ENCODE measurements around the gene SLC16A2. TPM values are rescaled to one million over a fixed set of nuclear protein-coding genes. Genes with fewer than 3 reads are reported as not detected.

SLC16A2 gene
- total RNA-seq, 1 experiment from 2014 or later = 55.2 TPM

- TF ChIP-seq ZNF512 (CRISPR knock-in tag; IDR thresholded peaks at IDR 0.05; ENCODE audit: borderline replicate concordance) (no peak), ATF1 (CRISPR knock-in tag; IDR thresholded peaks at IDR 0.05) (no peak), CDX4 (CRISPR knock-in tag; IDR thresholded peaks at IDR 0.05; ENCODE audit: borderline replicate concordance) (no peak), USF1 (CRISPR knock-in tag; IDR thresholded peaks at IDR 0.05) (no peak)
These were observed 77.6 kb downstream of the SLC16A2 start (continued) for GRCh38 chrX:74498924-74499323.

GRCh38 chrX:74500067-74500466, 78.8 kb downstream of the SLC16A2 start:
- no peaks in the 10 kb centered on the region for H3K27me3 Mint-ChIP-seq (ENCODE audit: low read depth)
- ATAC-seq (no peak), DNase-seq (ENCODE audit: low spot score) (no peak)
- no peaks in the 10 kb centered on the region; the same call in 1 of the 2 replicates for H3K4me1 Mint-ChIP-seq
- CTCF ChIA-PET = interaction anchor here (0.9 kb wide), 1 partner anchor 80 kb away, joined by 3 read pairs; no protein-coding TSS in a partner anchor
- TF ChIP-seq JUN (CRISPR knock-in tag; IDR thresholded peaks at IDR 0.05) (no peak), PRRX2 (CRISPR knock-in tag; IDR thresholded peaks at IDR 0.05) (no peak), OVOL2 (CRISPR knock-in tag; IDR thresholded peaks at IDR 0.05; ENCODE audit: borderline replicate concordance) (no peak), FOXP1 (CRISPR knock-in tag; IDR thresholded peaks at IDR 0.05; ENCODE audit: borderline replicate concordance) (no peak), SMAD4 (CRISPR knock-in tag; IDR thresholded peaks at IDR 0.05) (no peak), ZNF423 (CRISPR knock-in tag; IDR thresholded peaks at IDR 0.05) (no peak), ELF4 (CRISPR knock-in tag; IDR thresholded peaks at IDR 0.05; ENCODE audit: low read depth) (no peak)
- POLR2A ChIA-PET = no interaction called here
- H3K36me3 Mint-ChIP-seq = no peaks in the 10 kb centered on the region
- H3K9me3 Mint-ChIP-seq = no peaks in the 10 kb centered on the region
- H3K27ac Mint-ChIP-seq = no peak overlapping the region
- H3K4me3 Mint-ChIP-seq = no peak overlapping the region

GRCh38 chrX:74500555-74500954, 79.3 kb downstream of the SLC16A2 start:
- Mint-ChIP-seq H3K9me3 (no peaks in the 10 kb centered on the region), H3K36me3 (no peaks in the 10 kb centered on the region), H3K4me3 (no peak overlapping the region), H3K4me1 (peaks cover 3% of the 10 kb centered on the region), H3K27me3 (ENCODE audit: low read depth) (no peaks in the 10 kb centered on the region), H3K27ac (no peak overlapping the region)
- no peak for ATAC-seq
- ChIA-PET POLR2A (no interaction called here), CTCF (interaction anchor here (0.9 kb wide), 1 partner anchor 80 kb away, joined by 3 read pairs; no protein-coding TSS in a partner anchor)
- no peak for TF ChIP-seq NFATC4 (CRISPR knock-in tag; IDR thresholded peaks at IDR 0.05)
- DNase-seq (ENCODE audit: low spot score) = no peak

- POLR2A ChIA-PET = interaction anchor here (0.8 kb wide), 1 partner anchor 85 kb away, joined by 3 read pairs; no protein-coding TSS in a partner anchor
- Mint-ChIP-seq H3K27ac (no peak overlapping the region), H3K4me1 (peaks cover 3% of the 10 kb centered on the region), H3K27me3 (ENCODE audit: low read depth) (no peaks in the 10 kb centered on the region), H3K4me3 (no peak overlapping the region), H3K36me3 (no peaks in the 10 kb centered on the region), H3K9me3 (no peaks in the 10 kb centered on the region)
- peak; percentile 52 for ATAC-seq
- CTCF ChIA-PET = interaction anchor here (1.2 to 3.0 kb wide), 2 partner anchors 12 to 30 kb away, joined by 4 to 16 read pairs; no protein-coding TSS in a partner anchor
- no peak for DNase-seq (ENCODE audit: low spot score)
- TF ChIP-seq ZNF416 (CRISPR knock-in tag; IDR thresholded peaks at IDR 0.05) (no peak), FOXP4 (CRISPR knock-in tag; IDR thresholded peaks at IDR 0.05) (no peak), USF2 (CRISPR knock-in tag; IDR thresholded peaks at IDR 0.05) (no peak), ATF2 (CRISPR knock-in tag; IDR thresholded peaks at IDR 0.05; ENCODE audit: borderline replicate concordance, low read depth) (no peak), STAT6 (CRISPR knock-in tag; conservative IDR thresholded peaks at IDR 0.05; ENCODE audit: low read depth) (no peak), TEAD1 (CRISPR knock-in tag; IDR thresholded peaks at IDR 0.05) (no peak)
These were observed 84.1 kb downstream of the SLC16A2 start for GRCh38 chrX:74505437-74505836.
